ENCODE data around the gene AK2.

- no peak for TF ChIP-seq POLR2AphosphoS5 (IDR thresholded peaks at IDR 0.05)
- no peak for TF ChIP-seq POLR2A (IDR thresholded peaks at IDR 0.05)
- no peak for TF ChIP-seq CTCF (IDR thresholded peaks at IDR 0.05)
- TF ChIP-seq EP300 (IDR thresholded peaks at IDR 0.05): no peak
Measured at GRCh38 chr1:32978854-32979253, 57.8 kb downstream of the AK2 start.

All from upper lobe of left lung (tissue), 4 donors.